MM.1S (cell line): ENCODE measurements around the gene ALDH1A3.

Experiments
- DNase-seq: peaks from one replicate; pipeline ENCODE4 v3.0.0-alpha.2; 2015
- H2AFZ ChIP-seq: fragments of 300-600 bp; sonication (generic); 2 replicates; pipeline ENCODE4 v1.6.0; 2016; ENCODE audit warnings: antibody characterized with exemption, low read length
- H3F3A ChIP-seq: fragments of 300-600 bp; sonication (generic); 2 replicates; pipeline ENCODE4 v1.6.1; 2016; ENCODE audit warnings: mild to moderate bottlenecking, antibody characterized with exemption, low read length, moderate library complexity, mixed read lengths; ENCODE audit not compliant: insufficient read depth
- H3K27ac ChIP-seq: fragments of 300-600 bp; sonication (generic); 2 replicates; pipeline ENCODE4 v1.5.1; 2016; ENCODE audit warnings: mild to moderate bottlenecking, low read length
- H3K27me3 ChIP-seq: fragments of 300-600 bp; sonication (generic); replicated peaks from 2 replicates; pipeline ENCODE4 v1.6.0; 2016; ENCODE audit warnings: low read length; ENCODE audit not compliant: insufficient read depth
- H3K36me3 ChIP-seq: fragments of 300-600 bp; sonication (generic); replicated peaks from 2 replicates; pipeline ENCODE4 v1.6.1; 2016; ENCODE audit warnings: mild to moderate bottlenecking, low read length, mixed read lengths; ENCODE audit not compliant: insufficient read depth
- H3K4me1 ChIP-seq: fragments of 300-600 bp; sonication (generic); 2 replicates; pipeline ENCODE4 v1.6.1; 2016; ENCODE audit warnings: low read length, mixed read lengths
- H3K4me2 ChIP-seq: fragments of 300-600 bp; sonication (generic); 2 replicates; pipeline ENCODE4 v1.6.0; 2016; ENCODE audit warnings: low read depth, low read length
- H3K4me3 ChIP-seq: fragments of 300-600 bp; sonication (generic); 2 replicates; pipeline ENCODE4 v1.5.1; 2016; ENCODE audit warnings: low read length, mixed read lengths
- H3K79me2 ChIP-seq: fragments of 300-600 bp; sonication (generic); 2 replicates; pipeline ENCODE4 v1.6.1; 2016; ENCODE audit warnings: mixed run types, low read length, mixed read lengths
- H3K9ac ChIP-seq: fragments of 300-600 bp; sonication (generic); 2 replicates; pipeline ENCODE4 v1.6.1; 2016; ENCODE audit warnings: low read length, mixed read lengths
- H3K9me2 ChIP-seq: fragments of 300-600 bp; sonication (generic); replicated peaks from 2 replicates; pipeline ENCODE4 v1.6.1; 2016; ENCODE audit warnings: mild to moderate bottlenecking, low read length, mixed read lengths; ENCODE audit not compliant: insufficient read depth
- H3K9me3 ChIP-seq: fragments of 300-600 bp; sonication (generic); replicated peaks from 2 replicates; pipeline ENCODE4 v1.6.1; 2016; ENCODE audit warnings: mild to moderate bottlenecking, low read length, mixed read lengths; ENCODE audit not compliant: insufficient read depth
- H4K20me1 ChIP-seq: fragments of 300-600 bp; sonication (generic); 2 replicates; pipeline ENCODE4 v1.6.1; 2016; ENCODE audit warnings: mild to moderate bottlenecking, low read length, moderate library complexity, mixed read lengths; ENCODE audit not compliant: insufficient read depth
- CTCF ChIP-seq: fragments of 300-600 bp; sonication (generic); IDR thresholded peaks from 2 replicates; pipeline ENCODE4 v1.5.1; 2016; ENCODE audit warnings: antibody characterized with exemption, low read length, mixed read lengths
- EZH2 ChIP-seq: fragments of 300-600 bp; sonication (generic); optimal IDR thresholded peaks from 2 replicates; pipeline ENCODE3; 2017; ENCODE audit warnings: low read depth, mild to moderate bottlenecking, antibody characterized with exemption, low read length, mixed read lengths
- EZH2phosphoT487 ChIP-seq: fragments of 300-600 bp; sonication (generic); IDR thresholded peaks from 2 replicates; pipeline ENCODE4 v1.6.1; 2018; ENCODE audit warnings: antibody characterized with exemption, low read length

The ALDH1A3 gene

GRCh38 chr15:100875495-100875894, 4.1 kb upstream of the ALDH1A3 start:
- Histone ChIP-seq H3K4me2 (no peak overlapping the region), H3K4me1 (no peaks in the 10 kb centered on the region), H3K9me3 (no peaks in the 10 kb centered on the region), H3K27me3 (peaks cover 15% of the 10 kb centered on the region), H3F3A (no peaks in the 10 kb centered on the region), H3K27ac (no peak overlapping the region), H3K9me2 (no peaks in the 10 kb centered on the region), H3K79me2 (no peaks in the 10 kb centered on the region), H3K4me3 (no peak overlapping the region), H3K9ac (no peak overlapping the region), H3K36me3 (no peaks in the 10 kb centered on the region), H4K20me1 (no peaks in the 10 kb centered on the region), H2AFZ (no peak overlapping the region)
- DNase-seq = no peak
- no peak for TF ChIP-seq EZH2phosphoT487

GRCh38 chr15:100875976-100876375, 3.7 kb upstream of the ALDH1A3 start:
- Histone ChIP-seq H3K27me3 (peaks cover 20% of the 10 kb centered on the region), H3K4me1 (no peaks in the 10 kb centered on the region), H3F3A (no peaks in the 10 kb centered on the region), H3K79me2 (no peaks in the 10 kb centered on the region), H3K9ac (no peak overlapping the region), H3K4me3 (no peak overlapping the region), H3K9me3 (no peaks in the 10 kb centered on the region), H2AFZ (no peak overlapping the region), H3K27ac (no peak overlapping the region), H3K9me2 (no peaks in the 10 kb centered on the region), H3K36me3 (no peaks in the 10 kb centered on the region), H3K4me2 (no peak overlapping the region), H4K20me1 (no peaks in the 10 kb centered on the region)
- DNase-seq = no peak
- TF ChIP-seq EZH2phosphoT487 (no peak), EZH2 (no peak), CTCF (no peak)

GRCh38 chr15:100877551-100877950, 2.1 kb upstream of the ALDH1A3 start:
- Histone ChIP-seq H3K9me2 (no peaks in the 10 kb centered on the region), H3K4me3 (no peak overlapping the region), H3K9ac (no peak overlapping the region), H4K20me1 (no peaks in the 10 kb centered on the region), H3K36me3 (no peaks in the 10 kb centered on the region), H3K79me2 (no peaks in the 10 kb centered on the region), H3K27me3 (peaks cover 29% of the 10 kb centered on the region), H3F3A (no peaks in the 10 kb centered on the region), H3K27ac (no peak overlapping the region), H2AFZ (no peak overlapping the region), H3K9me3 (no peaks in the 10 kb centered on the region), H3K4me1 (no peaks in the 10 kb centered on the region), H3K4me2 (no peak overlapping the region)
- TF ChIP-seq EZH2phosphoT487 = no peak
- TF ChIP-seq EZH2 = no peak
- no peak for TF ChIP-seq CTCF
- DNase-seq = no peak

GRCh38 chr15:100878130-100878529, 1.5 kb upstream of the ALDH1A3 start:
- Histone ChIP-seq H3K4me2 (no peak overlapping the region), H3K27ac (no peak overlapping the region), H3K9ac (no peak overlapping the region), H4K20me1 (no peaks in the 10 kb centered on the region), H3F3A (no peaks in the 10 kb centered on the region), H3K36me3 (no peaks in the 10 kb centered on the region), H3K9me2 (no peaks in the 10 kb centered on the region), H3K9me3 (no peaks in the 10 kb centered on the region), H2AFZ (no peak overlapping the region), H3K4me1 (no peaks in the 10 kb centered on the region), H3K79me2 (no peaks in the 10 kb centered on the region), H3K4me3 (no peak overlapping the region), H3K27me3 (peaks cover 29% of the 10 kb centered on the region)
- TF ChIP-seq CTCF (no peak), EZH2phosphoT487 (no peak), EZH2 (no peak)
- DNase-seq = no peak
